T-cell (primary cell): Measurements from ENCODE around the gene EEIG1. TPM values are rescaled to one million over a fixed set of nuclear protein-coding genes. Genes with fewer than 3 reads are reported as not detected.

ENCODE experiments used
- ATAC-seq, 4 experiments: fragments of 200-7000 bp in 3 of 4; fragments of 150-1000 bp in 1 of 4; cut with Tn5 transposase; replicated peaks in 1 of 4; 1 replicate in 3 of 4; 2 replicates in 1 of 4; pipeline ENCODE4 v1.10.0; 2021; ENCODE audit warnings: moderate library complexity in 3 of 4, mild to moderate bottlenecking in 2 of 4, moderate number of reproducible peaks in 1 of 4
- CTCF ChIA-PET, 2 donors: fragments of 300-600 bp; sonication (Branson Sonifier 250); formaldehyde crosslinking; loops; one replicate each; lab custom pipeline; 2022; ENCODE audit warnings: antibody characterized with exemption in 2 of 2; lab: Charles Lee
- POLR2A ChIA-PET, 2 donors: fragments of 300-600 bp; sonication (Branson Sonifier 250); formaldehyde crosslinking; loops; one replicate each; lab custom pipeline; 2022; ENCODE audit warnings: antibody characterized with exemption in 2 of 2; lab: Charles Lee
- DNase-seq, 35 experiments: peaks; one replicate each; pipeline versions ENCODE4 v3.0.0 to v3.0.0-alpha.2; 2013 to 2023
- H3K27ac ChIP-seq: one replicate; pipeline ENCODE4 v1.5.1; 2013; ENCODE audit warnings: low read length
- H3K27me3 ChIP-seq, 2 experiments: replicated peaks in 1 of 2; 1 replicate in 1 of 2; 2 replicates in 1 of 2; pipeline versions ENCODE4 v1.6.1 to v1.7.0; 2013; ENCODE audit warnings: low read length in 1 of 2, mixed read lengths in 1 of 2; ENCODE audit not compliant: control insufficient read depth in 2 of 2, insufficient read depth in 2 of 2; ENCODE audit errors: extremely low read depth in 1 of 2
- H3K36me3 ChIP-seq, 2 donors: 1 replicate in 1 of 2; 2 replicates in 1 of 2; pipeline versions ENCODE4 v1.6.1 to v1.7.0; 2013; ENCODE audit warnings: low read length in 1 of 2; ENCODE audit not compliant: control insufficient read depth in 2 of 2, insufficient read depth in 1 of 2; ENCODE audit errors: extremely low read depth in 1 of 2
- H3K4me1 ChIP-seq, 2 experiments: 1 replicate in 1 of 2; 2 replicates in 1 of 2; pipeline versions ENCODE4 v1.6.1 to v1.7.0; 2013; ENCODE audit warnings: low read length in 2 of 2, mixed read lengths in 1 of 2; ENCODE audit not compliant: insufficient read depth in 2 of 2, control insufficient read depth in 1 of 2; ENCODE audit errors: extremely low read depth in 1 of 2
- H3K4me3 ChIP-seq, 2 donors: 1 replicate in 1 of 2; 2 replicates in 1 of 2; pipeline versions ENCODE4 v1.5.1 to v1.7.0; 2013; ENCODE audit warnings: mild to moderate bottlenecking in 2 of 2, low read length in 1 of 2, moderate library complexity in 1 of 2; ENCODE audit not compliant: control insufficient read depth in 1 of 2; ENCODE audit errors: extremely low read depth in 1 of 2
- H3K9me3 ChIP-seq: 2 replicates; pipeline ENCODE4 v1.7.0; 2013
- H3K27ac Mint-ChIP-seq, 2 donors: one replicate each; pipeline ENCODE4 v1.8.0; 2020 to 2021; ENCODE audit warnings: mild to moderate bottlenecking in 2 of 2, mixed read lengths in 2 of 2
- H3K27me3 Mint-ChIP-seq, 2 donors: one replicate each; pipeline ENCODE4 v1.8.0; 2021 to 2022; ENCODE audit warnings: mixed read lengths in 2 of 2
- H3K36me3 Mint-ChIP-seq: one replicate; pipeline ENCODE4 v1.8.0; 2021; ENCODE audit warnings: mixed read lengths
- H3K4me1 Mint-ChIP-seq, 3 donors: one replicate each; pipeline ENCODE4 v1.8.0; 2020 to 2022; ENCODE audit warnings: mixed read lengths in 3 of 3, mild to moderate bottlenecking in 1 of 3
- H3K4me3 Mint-ChIP-seq, 3 donors: one replicate each; pipeline ENCODE4 v1.8.0; 2020 to 2022; ENCODE audit warnings: mild to moderate bottlenecking in 3 of 3, mixed read lengths in 3 of 3, moderate library complexity in 3 of 3
- H3K9me3 Mint-ChIP-seq, 3 donors: one replicate each; pipeline ENCODE4 v1.8.0; 2020 to 2022; ENCODE audit warnings: mixed read lengths in 3 of 3
- WGBS: methylation state at CpG from one replicate; pipeline ENCODE4 v1.1.5; 2013; ENCODE audit warnings: missing lambda C conversion rate; ENCODE audit not compliant: insufficient coverage; 5-methylcytosine and 5-hydroxymethylcytosine counted together
- total RNA-seq, 35 experiments: library from RNA in 6 of 35; stranded (reverse) in 6 of 35; fragments of 120-200 nt in 1 of 35; gene quantifications; one replicate each; pipeline versions ENCODE4 v1.2.1 to v1.2.4 and lab custom pipeline; 2013 to 2026

The EEIG1 gene
- total RNA-seq, 5 donors from 2014 or later (not counting 1 experiment from before 2014, with no cell fraction given): 351 to 746 (median 698) TPM

- Mint-ChIP-seq H3K4me3 (peak overlapping the region in 2 of 3 donors; percentile 35 to 91), H3K27me3 (no peaks in the 10 kb centered on the region), H3K36me3 (peaks cover 33% of the 10 kb centered on the region), H3K27ac (peak overlapping the region; percentile 83 to 88), H3K9me3 (no peaks in the 10 kb centered on the region), H3K4me1 (peaks cover 95 to 98% (median 97%) of the 10 kb centered on the region in 3 donors)
- Histone ChIP-seq H3K27me3 (no peaks in the 10 kb centered on the region), H3K4me1 (peaks cover 71 to 88% of the 10 kb centered on the region in 2 experiments), H3K4me3 (no peak overlapping the region), H3K36me3 (peaks cover 7 to 15% of the 10 kb centered on the region in 2 donors), H3K27ac (no peak overlapping the region), H3K9me3 (no peaks in the 10 kb centered on the region)
- DNase-seq (no peak), ATAC-seq (no peak)
- no CpG with 5 or more reads among the region's 1 CpG for WGBS
- ChIA-PET CTCF (interaction anchor here (0.9 to 7.2 kb wide), 3 partner anchors 22 to 76 kb away, joined by 4 to 81 read pairs (median 4); no protein-coding TSS in a partner anchor), POLR2A (interaction anchor here in 1 of 2 donors (0.6 kb wide), 1 partner anchor 75 kb away, joined by 3 read pairs; no protein-coding TSS in a partner anchor)
Observed at GRCh38 chr9:127958728-127959127, 22.1 kb downstream of the EEIG1 start.

GRCh38 chr9:127955294-127956015 is 25.3 kb downstream of the EEIG1 start:
- Histone ChIP-seq H3K27me3 (no peaks in the 10 kb centered on the region), H3K9me3 (no peaks in the 10 kb centered on the region), H3K4me3 (peak overlapping the region; percentile 4 to 54), H3K4me1 (peaks cover 66 to 85% of the 10 kb centered on the region in 2 experiments), H3K27ac (peak overlapping the region; percentile 44), H3K36me3 (peaks cover 10 to 18% of the 10 kb centered on the region in 2 donors)
- CTCF ChIA-PET: interaction anchor here (0.5 to 7.2 kb wide), 18 partner anchors 12 to 84 kb away, joined by 3 to 81 read pairs (median 4); partner anchors contain the start of gene EEIG1 (in 1 of the 2)
- POLR2A ChIA-PET: interaction anchor here in 1 of 2 donors (0.6 kb wide), 1 partner anchor 22 kb away, joined by 3 read pairs; no protein-coding TSS in a partner anchor
- peaks cover 90 to 96% (median 95%) of the 10 kb centered on the region in 3 donors for H3K4me1 Mint-ChIP-seq
- no peaks in the 10 kb centered on the region for H3K9me3 Mint-ChIP-seq
- DNase-seq (peak; percentile 47 to 85 (median 70)), ATAC-seq (peak; percentile 83 to 90 (median 86))
- H3K4me3 Mint-ChIP-seq: peak overlapping the region; percentile 67 to 81 (median 74)
- no peaks in the 10 kb centered on the region for H3K27me3 Mint-ChIP-seq
- WGBS: 27% methylated on average over 6 of the region's 12 CpGs
- H3K27ac Mint-ChIP-seq: peak overlapping the region; percentile 87 to 94
- H3K36me3 Mint-ChIP-seq: peaks cover 29% of the 10 kb centered on the region

- Histone ChIP-seq H3K27ac (peak overlapping the region; percentile 44), H3K9me3 (no peaks in the 10 kb centered on the region), H3K4me3 (peak overlapping the region; percentile 4 to 27), H3K27me3 (no peaks in the 10 kb centered on the region), H3K36me3 (peaks cover 14 to 24% of the 10 kb centered on the region in 2 donors), H3K4me1 (peaks cover 67 to 85% of the 10 kb centered on the region in 2 experiments)
- Mint-ChIP-seq H3K27me3 (no peaks in the 10 kb centered on the region), H3K27ac (peak overlapping the region; percentile 87 to 94), H3K4me1 (peaks cover 90 to 96% (median 95%) of the 10 kb centered on the region in 3 donors), H3K36me3 (peaks cover 29% of the 10 kb centered on the region), H3K4me3 (peak overlapping the region; percentile 53 to 81 (median 67)), H3K9me3 (no peaks in the 10 kb centered on the region)
- 55% methylated on average over 5 of the region's 13 CpGs for WGBS
- DNase-seq (no peak), ATAC-seq (no peak)
- POLR2A ChIA-PET: no interaction called here
- CTCF ChIA-PET: interaction anchor here (0.5 to 7.2 kb wide), 15 partner anchors 11 to 88 kb away, joined by 3 to 81 read pairs (median 4); partner anchors contain the start of gene EEIG1 (in 1 of the 2)
Observed at GRCh38 chr9:127954831-127955293, 25.9 kb downstream of the EEIG1 start.

- H3K27ac ChIP-seq: peak overlapping the region; percentile 18
- H3K4me1 ChIP-seq: peaks cover 72 to 90% of the 10 kb centered on the region in 2 experiments
- Mint-ChIP-seq H3K9me3 (no peaks in the 10 kb centered on the region), H3K27ac (peak overlapping the region; percentile 87 to 94), H3K36me3 (peaks cover 23% of the 10 kb centered on the region), H3K27me3 (no peaks in the 10 kb centered on the region), H3K4me1 (peaks cover 86 to 92% (median 89%) of the 10 kb centered on the region in 3 donors), H3K4me3 (peak overlapping the region; percentile 53 to 81 (median 67))
- ATAC-seq (peak in 1 of 4 experiments; percentile 19), DNase-seq (peak in 1 of 35 experiments; percentile 55)
- ChIA-PET CTCF (interaction anchor here (0.6 to 7.2 kb wide), 7 partner anchors 10 to 89 kb away, joined by 3 to 81 read pairs (median 4); partner anchors contain the start of gene EEIG1 (in 1 of the 2)), POLR2A (interaction anchor here in 1 of 2 donors (0.5 kb wide), 2 partner anchors 92 to 157 kb away, joined by 3 to 4 read pairs; no protein-coding TSS in a partner anchor)
- 65% methylated on average over 12 of the region's 17 CpGs for WGBS
- no peaks in the 10 kb centered on the region for H3K9me3 ChIP-seq
- H3K27me3 ChIP-seq: no peaks in the 10 kb centered on the region
- H3K36me3 ChIP-seq: peaks cover 17 to 31% of the 10 kb centered on the region in 2 donors
- H3K4me3 ChIP-seq: peak overlapping the region in 1 of 2 donors; percentile 41
Observed at GRCh38 chr9:127953768-127954505, 26.9 kb downstream of the EEIG1 start.

GRCh38 chr9:127953154-127953553 is 27.6 kb downstream of the EEIG1 start:
- Histone ChIP-seq H3K4me3 (no peak overlapping the region), H3K4me1 (peaks cover 75 to 95% of the 10 kb centered on the region in 2 experiments), H3K27me3 (no peaks in the 10 kb centered on the region), H3K36me3 (peaks cover 20 to 37% of the 10 kb centered on the region in 2 donors), H3K9me3 (no peaks in the 10 kb centered on the region), H3K27ac (no peak overlapping the region)
- Mint-ChIP-seq H3K27ac (peak overlapping the region; percentile 87 to 94), H3K27me3 (no peaks in the 10 kb centered on the region), H3K9me3 (no peaks in the 10 kb centered on the region), H3K36me3 (peaks cover 26% of the 10 kb centered on the region), H3K4me1 (peaks cover 86 to 91% (median 89%) of the 10 kb centered on the region in 3 donors), H3K4me3 (peak overlapping the region in 1 of 3 donors; percentile 81)
- no CpG with 5 or more reads among the region's 1 CpG for WGBS
- ChIA-PET POLR2A (interaction anchor here in 1 of 2 donors (0.5 kb wide), 1 partner anchor 77 kb away, joined by 4 read pairs; no protein-coding TSS in a partner anchor), CTCF (interaction anchor here (2.4 to 7.2 kb wide), 3 partner anchors 10 to 82 kb away, joined by 11 to 81 read pairs (median 31); no protein-coding TSS in a partner anchor)
- no peak for ATAC-seq
- no peak for DNase-seq
